GM12872 (cell line): ENCODE data around the gene NADK.
A peak's percentile ranks its signal among the peaks of the same experiment; 100 is the strongest.

Experiments
- TF ChIP-seq, protein P1 (sequence below): IDR thresholded peaks from 3 replicates; pipeline ENCODE4 v1.5.1; 2011; ENCODE audit warnings: low read depth, mild to moderate bottlenecking, low read length, moderate library complexity; ENCODE audit not compliant: insufficient read depth

Gene NADK

GRCh38 chr1:1796466-1796865, 18.2 kb upstream of the NADK start:
- TF ChIP-seq, protein P1, sequence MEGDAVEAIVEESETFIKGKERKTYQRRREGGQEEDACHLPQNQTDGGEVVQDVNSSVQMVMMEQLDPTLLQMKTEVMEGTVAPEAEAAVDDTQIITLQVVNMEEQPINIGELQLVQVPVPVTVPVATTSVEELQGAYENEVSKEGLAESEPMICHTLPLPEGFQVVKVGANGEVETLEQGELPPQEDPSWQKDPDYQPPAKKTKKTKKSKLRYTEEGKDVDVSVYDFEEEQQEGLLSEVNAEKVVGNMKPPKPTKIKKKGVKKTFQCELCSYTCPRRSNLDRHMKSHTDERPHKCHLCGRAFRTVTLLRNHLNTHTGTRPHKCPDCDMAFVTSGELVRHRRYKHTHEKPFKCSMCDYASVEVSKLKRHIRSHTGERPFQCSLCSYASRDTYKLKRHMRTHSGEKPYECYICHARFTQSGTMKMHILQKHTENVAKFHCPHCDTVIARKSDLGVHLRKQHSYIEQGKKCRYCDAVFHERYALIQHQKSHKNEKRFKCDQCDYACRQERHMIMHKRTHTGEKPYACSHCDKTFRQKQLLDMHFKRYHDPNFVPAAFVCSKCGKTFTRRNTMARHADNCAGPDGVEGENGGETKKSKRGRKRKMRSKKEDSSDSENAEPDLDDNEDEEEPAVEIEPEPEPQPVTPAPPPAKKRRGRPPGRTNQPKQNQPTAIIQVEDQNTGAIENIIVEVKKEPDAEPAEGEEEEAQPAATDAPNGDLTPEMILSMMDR: peak; percentile 40; the same call in 2 of the 3 replicates

DNA sequence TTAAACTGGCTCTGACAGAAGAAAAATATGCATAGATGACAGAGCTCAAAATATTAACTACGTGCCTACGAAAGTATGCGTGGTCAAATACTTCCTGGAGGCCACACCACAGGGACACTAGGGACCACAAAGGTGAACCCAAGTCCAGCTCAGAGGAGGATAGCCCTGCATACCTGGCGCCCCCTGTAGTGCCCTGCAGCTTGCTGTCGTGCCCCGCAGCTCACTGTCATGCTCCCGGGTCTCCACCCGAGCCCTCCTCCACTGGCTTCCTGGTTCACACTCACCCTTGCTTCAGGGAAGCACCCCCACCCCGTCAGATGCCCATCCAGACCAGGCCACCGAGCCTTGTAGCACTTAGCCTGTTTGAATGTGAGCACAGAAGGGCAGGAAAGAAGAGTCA, 16.7 kb upstream of the NADK start:
- TF ChIP-seq, protein P1: no peak

DNA sequence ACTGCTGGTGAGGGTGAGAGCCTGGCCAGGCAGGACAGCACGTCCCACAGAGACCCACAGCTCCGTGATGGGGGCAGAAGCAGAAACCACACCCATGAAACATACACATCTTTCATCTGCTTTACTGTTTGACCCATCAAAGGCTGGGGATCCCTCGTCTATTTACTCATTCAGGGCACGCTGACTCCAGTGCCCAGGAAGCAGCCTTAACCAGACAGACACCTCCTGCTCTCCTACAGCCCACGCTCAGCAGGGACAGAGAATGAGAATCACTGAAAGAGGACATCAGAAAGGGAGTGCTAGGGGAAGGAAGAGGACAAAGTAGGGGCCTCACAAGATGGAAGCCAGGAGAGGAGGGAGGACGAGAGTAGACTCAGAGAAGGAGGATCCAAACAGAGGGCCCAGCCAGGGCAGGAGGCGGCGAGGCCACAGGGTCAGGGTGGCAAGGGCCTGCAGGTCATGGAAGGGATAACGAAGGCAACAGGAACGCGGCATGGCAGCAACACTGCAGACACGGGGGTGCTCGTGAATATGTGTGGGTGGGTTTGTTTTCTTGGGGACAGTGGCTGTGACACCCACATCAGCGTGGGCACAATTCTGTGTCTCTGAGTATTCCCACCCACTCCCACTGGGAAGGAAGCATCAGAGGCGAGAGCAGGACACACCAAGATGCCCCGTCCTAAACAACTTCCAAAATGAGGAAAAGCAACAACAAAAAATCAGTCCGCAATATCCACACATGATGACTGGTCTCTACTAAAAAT, 15.4 kb upstream of the NADK start:
- TF ChIP-seq, protein P1: no peak

DNA sequence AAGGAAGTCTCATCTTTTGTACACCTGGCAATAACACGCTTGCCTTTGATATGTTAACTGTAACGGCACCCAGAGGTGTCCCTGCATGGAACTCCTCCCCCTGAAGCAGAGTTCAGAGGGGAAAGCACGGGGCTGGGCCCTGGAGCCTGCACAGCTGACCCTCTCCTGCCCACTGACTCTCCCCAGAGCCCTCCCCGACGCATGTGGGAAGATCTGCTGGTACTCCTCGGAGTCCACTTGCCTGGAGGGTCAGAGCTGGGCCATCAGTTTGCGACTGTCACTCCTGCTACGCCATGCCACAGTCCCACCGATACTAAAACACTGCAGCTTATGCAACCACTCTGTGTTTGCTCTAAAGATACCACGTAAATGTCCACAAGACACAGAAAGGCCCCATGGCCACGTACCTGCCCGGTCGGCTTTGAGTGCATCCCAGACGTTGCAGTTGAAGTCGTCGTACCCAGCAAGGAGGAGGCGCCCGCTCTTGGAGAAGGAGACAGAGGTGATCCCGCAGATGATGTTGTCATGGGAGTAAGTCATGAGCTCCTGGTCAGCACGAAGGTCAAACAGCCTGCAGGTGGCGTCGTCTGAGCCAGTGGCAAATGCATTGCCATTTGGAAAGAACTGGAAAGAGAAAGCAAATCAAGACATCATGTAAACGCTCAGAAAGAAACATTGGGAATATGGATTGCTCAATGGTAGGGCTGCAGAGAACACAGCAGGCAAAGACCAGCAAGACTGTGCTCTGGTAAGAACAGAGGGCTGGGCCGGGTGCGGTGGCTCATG, 10.6 kb upstream of the NADK start:
- TF ChIP-seq, protein P1: peak; percentile 53; the same call in 2 of the 3 replicates

DNA sequence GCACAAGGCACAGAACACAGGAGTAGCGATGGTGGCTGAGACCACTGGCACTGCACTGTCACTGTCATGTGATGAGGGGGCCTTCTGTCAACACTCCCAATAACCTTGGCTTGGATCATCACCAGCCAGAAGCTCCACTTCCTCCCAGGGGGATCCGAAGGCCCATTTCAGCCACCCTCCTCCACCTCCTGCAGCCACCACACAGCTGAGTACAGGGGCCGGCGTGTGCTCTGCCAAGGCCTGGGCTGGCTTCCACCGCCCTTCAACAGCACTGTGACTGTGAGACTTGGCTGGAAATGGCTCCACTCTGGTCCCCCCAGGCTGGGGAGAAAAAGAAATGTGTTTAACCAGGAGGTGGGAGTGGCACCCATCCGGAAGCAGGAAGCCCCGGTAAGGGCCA, 9.9 kb upstream of the NADK start:
- TF ChIP-seq, protein P1: no peak

DNA sequence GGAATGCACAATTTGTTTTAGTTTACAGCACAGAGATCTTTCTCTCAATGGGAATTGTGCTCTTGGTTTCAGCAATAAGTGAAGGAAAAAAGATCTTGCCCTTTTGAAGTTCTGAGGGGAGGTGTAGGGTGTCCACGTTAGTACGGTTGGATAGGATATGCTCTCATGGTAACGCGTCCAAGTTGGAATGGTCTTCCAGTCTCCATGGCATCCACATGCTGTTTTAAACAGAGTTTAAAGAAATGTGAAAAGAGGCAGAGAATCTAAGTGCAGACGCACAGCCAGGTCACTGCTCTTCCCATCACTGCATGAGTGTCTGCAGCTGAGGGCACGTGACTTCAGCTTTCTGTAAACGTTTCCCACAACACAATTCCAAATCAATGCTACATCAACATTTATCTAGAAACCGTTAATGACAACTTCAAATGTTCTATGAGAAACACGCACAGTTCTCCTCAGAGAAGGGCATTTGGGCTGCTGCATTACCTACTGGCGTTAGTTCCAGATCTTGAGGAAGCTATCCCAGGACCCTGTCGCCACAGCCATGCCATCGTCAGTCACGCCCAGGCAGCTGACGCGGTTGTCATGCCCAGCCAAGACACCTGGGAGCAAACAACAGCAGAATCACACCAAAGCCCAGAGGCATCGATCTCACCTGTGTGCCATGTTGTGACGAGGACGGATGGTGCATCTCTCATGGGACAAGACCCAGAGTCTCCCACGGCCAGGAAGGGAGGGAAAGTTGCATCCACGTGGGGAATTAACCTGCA, 8.8 kb upstream of the NADK start:
- TF ChIP-seq, protein P1: no peak

DNA sequence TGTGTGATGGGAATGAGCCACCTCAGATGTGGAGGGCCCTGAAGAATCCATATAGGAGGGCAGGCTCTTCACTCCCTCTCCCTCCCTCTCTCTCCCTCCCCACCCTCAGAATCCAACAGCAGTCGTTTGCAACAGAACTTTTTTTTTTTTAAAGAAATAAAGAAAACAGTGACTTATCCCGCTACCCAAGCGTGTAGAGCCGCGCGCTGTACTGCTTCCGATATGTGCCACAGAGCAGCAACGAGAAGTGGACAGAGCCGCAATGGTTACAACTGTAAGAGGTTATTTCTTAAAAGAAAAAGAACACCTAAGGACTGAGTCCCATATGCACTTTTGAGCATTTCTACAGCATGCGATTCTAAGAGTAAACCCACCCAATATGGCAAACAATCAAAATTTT, 7.4 kb upstream of the NADK start:
- TF ChIP-seq, protein P1: no peak
